HG02678 (cell line): Measurements from ENCODE around the gene ATP9B.
"Not testable (repeated sequence)": the region's sequence is repeated elsewhere in the genome, so short reads cannot be mapped to it uniquely, and the experiment has no call there.

ENCODE experiments used
- ATAC-seq: cut with Tn5 transposase; IDR thresholded peaks from one replicate; pipeline ENCODE4 v1.9.1; 2021; ENCODE audit warnings: mild to moderate bottlenecking, moderate library complexity; ENCODE audit not compliant: unreplicated experiment

ATP9B gene

DNA sequence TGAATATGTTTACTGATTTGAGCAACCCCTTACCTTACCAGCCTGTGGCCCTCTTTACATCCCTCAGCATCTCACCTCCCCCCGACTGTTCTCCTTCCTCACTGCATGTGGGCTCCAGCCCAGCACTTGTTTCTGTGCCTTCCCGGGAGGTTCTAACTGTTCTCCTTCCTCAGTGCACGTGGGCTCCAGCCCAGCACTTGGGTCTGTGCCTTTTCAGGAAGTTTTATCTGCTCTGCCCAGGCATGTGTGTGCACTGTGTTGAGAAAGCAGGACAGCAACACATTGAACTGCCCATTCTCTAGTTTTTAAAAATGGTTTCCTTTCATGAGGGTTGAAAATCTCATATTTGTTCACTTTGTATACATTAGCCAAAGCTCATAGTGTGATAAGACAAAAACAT is 158.4 kb downstream of the ATP9B start:
- no peak for ATAC-seq

DNA sequence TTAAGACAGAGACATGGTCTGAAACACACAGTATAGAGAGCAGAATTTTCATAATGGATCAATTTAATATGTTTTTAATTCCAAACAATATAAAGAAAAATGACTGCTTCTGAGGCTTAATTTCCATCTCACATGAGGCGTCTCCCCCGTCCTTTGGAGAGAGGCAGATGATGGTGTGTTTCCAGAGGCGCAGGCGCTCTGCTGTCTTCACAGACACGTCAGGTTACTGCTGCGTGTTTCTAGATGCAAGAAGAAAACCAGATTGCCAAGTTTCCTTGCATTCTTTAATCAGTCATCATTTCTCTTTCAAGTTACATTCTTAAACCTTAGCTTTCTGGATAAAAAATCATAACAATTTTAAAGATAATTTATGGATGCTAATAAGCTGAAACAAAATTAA is 160.2 kb downstream of the ATP9B start:
- ATAC-seq: no peak

DNA sequence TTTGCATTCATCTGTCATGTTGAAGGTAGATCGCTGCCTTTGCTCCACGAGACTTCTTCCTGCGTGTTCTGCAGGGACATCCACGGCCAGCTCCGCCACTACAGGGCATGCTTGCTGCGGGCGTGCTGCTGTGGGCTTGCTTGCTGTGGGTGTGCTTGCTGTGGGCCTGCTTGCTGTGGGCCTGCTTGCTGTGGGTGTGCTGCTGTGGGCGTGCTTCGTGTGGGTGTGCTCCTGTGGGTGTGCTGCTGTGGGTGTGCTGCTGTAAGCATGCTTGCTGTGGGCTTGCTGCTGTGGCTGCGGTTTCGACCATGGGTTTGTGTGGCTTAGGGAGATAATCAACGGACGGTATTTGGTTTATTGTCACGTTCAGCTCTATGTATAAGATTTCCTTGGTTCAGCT is 165.2 kb downstream of the ATP9B start:
- no peak for ATAC-seq

DNA sequence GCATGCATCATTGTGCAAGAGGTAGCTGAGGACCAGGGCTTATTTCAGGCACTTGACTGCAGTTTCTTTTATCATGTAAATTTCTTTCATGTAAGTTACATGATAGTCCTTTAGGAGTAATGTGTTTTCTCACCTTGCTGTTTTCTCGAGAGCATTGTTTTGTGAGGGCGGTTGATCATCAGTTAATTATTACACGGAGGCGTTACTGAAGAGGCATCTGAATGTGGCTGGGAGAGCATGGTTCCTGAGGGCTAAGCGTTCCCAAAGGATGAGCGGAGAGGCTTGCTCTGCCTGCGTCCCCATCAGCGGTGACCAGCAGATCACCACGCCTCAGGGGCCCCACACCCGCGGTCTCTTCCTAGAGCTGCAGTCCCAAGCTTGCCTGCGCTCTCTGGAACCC is 170.4 kb downstream of the ATP9B start:
- no peak for ATAC-seq

DNA sequence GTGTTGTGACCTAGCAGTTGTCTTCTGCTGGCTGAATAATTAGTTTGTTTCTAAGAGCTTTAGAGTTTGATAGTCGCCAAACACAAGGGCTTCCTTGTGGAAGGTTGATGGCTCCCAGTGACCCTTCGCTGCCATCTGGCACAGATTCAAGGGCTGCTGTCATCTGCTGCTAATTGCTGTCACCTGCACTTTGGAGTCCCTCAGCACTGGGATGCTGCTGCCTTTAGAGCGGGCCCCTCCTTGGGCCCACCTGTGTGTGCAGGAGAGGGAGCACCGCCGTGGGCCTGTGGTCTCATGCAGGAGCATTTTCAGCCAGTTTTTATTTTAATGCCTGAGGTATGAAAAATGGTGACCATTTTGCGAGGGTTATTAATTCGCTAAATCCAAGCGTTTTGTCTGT is 172.6 kb downstream of the ATP9B start:
- ATAC-seq: no peak

DNA sequence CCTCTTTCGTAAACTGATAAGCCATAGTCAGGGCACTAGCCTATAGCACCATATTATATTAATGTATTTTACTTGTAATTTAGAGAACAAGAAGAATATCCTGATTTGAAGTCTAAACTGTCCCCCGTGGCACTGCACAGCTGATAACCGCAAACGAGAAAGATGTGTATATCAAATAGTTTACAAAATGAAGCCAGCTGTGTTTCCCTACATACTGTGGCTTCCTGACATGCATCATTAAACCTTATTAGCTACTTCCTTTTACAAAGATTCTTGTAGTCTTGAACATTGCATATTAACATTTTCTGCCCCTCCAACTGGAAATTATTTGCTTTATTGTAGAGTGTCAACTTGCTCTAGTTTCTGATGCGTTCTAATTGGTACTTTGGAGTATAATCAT is 173.1 kb downstream of the ATP9B start:
- ATAC-seq: no peak

DNA sequence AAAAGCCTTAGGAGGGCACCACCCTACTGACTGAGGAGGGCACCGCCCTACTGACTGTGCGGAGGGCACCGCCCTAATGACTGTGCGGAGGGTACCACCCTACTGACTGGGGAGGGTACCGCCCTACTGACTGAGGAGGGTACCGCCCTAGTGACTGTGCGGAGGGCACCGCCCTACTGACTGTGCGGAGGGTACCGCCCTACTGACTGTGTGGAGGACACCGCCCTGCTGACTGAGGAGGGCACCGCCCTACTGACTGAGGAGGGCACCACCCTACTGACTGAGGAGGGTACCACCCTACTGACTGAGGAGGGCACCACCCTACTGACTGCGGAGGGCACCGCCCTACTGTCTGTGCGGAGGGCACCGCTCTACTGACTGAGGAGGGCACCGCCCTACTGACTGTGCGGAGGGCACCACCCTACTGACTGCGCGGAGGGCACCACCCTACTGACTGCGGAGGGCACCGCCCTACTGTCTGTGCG is 176.4 kb downstream of the ATP9B start:
- ATAC-seq: no peak

DNA sequence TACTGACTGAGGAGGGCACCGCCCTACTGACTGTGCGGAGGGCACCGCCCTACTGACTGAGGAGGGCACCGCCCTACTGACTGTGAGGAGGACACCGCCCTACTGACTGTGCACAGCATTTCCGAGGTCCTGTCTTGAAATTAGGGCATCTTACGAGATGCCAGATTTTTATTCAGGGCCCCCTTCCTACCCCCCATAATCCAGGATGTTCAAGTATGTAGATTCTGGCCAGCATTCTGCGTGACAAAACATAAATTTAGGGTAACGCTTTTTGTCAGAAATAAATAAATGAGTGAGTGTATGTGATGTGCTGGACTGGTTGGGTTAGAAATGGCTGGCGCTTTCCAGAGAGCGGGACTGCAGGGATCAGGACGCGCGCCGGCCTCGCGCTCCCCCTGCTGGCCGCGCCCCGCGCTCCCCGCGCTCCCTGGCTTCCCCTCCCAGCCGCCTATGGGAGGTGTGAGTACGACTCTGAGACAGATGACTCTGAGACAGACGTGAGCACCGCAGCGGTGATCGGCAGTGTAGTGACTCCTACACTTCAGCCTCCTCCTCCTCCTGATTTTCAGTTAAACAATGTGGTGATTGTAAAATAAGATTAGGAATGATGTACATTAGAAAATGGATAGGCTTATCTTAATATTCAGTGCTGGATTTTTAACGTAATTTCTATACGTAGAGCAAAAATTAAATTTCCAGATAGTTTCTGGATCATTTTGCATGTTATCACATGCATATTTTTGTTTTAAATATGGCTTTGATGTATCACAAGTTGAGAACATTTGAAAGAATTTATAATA is 177.3 kb downstream of the ATP9B start:
- peak; percentile 95 for ATAC-seq

DNA sequence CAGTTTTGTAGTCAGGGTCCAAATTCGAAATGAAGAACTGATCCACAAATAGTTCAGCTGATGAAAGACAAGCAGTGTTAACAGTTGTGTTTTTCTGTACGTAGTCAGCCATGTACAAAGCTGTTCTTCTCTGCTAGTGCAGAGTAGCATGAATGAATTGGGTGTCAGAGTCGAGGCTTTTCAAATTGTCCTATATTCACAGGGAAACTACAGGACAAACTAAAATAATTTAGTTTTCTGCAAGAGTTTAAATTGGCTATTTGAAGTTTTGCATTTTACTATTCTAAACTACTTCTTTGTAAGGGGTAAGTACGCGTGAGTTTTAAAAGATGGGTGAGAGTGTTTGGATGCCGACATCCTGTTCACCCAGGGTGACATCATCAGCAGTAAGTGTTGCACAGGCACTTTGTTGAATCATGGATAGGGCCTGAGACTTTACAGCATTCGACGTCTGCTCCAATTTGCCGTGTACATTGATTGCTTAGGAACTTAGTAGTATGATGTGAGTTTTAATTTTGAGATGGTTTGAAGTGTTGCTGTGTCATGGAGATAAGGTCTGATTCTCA is 179.4 kb downstream of the ATP9B start:
- no peak for ATAC-seq

DNA sequence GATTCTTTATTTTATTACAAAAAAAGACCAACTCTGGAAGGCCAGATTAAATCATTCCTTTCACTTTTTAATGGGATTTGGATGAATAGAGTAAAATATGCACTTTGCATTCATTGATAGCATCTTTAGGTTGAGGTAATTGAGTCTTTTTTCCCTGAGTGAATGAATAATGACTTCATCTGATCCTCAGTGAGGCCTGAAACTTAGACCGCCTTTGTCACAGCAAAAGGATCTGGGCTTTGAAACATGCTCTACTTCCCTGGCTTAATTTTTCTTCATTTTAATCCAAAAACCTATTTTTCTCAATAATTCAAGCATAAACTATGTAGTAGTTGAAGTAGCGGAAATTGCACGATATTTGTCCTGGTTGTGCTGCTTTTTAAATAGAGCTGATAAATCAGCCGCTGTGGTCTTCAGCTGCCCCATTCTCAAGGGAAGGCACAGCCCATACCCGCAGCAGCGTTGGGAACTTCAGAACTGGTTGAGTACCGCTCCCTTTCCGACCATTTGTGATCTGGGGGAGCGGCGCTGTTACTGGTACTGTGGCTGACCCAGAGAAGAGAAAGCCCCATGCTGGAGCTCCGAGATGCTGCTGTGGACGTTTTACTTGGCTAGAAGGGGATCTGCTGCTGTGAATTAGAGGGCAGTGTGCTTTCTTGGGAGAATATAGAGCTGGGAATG is 181.2 kb downstream of the ATP9B start:
- no peak for ATAC-seq

DNA sequence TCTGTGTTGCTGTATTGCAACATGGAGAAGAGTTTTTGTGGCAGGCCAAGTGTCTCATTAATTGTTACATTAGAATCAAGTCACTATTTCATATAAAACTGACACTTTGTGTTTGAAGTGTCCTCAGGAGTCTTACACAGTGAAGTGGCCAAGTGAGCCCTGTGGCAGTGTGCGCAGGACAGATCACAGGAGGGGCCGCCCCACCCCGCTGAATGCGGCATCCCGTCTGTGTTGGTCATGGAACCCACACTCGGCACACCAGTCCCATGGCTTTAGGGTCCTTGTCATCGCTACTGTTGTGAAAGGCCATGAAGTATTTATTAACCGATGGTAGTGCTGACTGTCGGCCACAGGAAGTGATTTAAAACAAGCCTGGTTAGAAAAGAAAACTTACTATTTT is 181.8 kb downstream of the ATP9B start:
- ATAC-seq: no peak

DNA sequence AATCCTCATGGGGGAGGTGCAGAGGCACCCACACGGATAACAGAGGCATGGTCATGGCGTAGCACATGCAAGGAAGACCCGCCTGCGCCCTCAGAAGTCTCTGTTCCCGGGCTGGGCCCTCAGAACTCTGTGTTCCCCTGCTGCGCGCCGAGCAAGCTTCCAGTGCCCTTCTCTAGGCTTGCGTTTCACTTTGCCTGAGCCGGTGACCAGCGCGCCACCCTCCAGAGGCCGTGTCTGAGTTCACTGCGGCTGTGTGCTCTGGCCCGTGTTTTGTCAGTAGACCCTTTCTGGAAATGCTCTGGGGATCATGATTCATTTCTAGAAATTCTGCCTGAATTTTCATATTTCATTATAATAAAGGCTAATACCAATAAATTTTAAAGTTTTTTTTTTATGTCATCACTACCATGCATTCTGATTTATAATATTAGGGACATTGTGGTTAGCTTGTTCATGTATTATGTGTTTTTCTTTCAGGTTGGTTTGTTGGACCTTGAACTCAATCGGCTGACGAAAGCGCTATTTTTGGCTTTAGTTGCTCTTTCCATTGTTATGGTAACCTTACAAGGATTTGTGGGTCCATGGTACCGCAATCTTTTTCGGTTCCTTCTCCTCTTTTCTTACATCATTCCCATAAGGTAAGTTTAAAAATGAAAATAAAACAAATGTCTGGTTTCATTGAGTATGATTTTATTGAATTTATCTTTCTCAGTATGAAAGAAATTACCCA is 183.9 kb downstream of the ATP9B start:
- no peak for ATAC-seq

DNA sequence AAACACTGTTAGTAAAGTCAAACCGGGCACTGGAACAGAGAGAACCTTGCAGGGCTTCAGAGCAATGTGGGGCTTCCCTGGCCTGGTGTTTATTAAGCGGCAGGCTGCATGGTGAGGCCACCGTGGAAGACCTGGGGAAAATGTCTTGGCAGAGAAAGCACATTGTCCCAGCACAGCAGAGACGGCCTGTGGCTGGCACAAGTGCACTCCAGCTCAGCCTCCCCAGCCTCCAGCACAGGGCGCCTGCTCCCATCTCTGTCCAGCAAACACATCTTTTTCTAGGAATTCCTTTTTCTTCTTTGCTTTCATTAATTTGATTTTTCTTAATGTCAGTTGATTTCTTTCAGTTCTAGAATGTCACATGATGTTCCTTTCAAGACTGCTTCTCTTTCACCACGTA is 188.3 kb downstream of the ATP9B start:
- no peak for ATAC-seq

DNA sequence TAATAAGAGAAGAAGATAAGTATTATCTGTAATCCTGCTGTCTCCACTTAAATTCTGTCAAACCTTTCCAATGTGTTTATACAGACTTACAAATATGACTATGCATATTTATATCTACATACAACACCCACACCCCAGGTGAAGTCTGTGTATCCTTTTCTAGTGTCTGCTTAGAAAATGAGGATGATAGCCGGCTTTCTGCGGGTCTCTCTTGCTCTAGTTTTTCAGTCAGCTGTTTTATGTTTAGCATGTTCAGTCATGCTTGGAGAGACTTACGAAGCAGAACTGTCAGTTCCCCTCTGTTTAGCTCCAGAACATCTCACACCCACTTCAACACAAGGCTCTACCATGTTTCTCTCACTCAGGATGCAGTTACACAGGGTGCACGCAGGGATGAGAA is 189.3 kb downstream of the ATP9B start:
- peak; percentile 58 for ATAC-seq

DNA sequence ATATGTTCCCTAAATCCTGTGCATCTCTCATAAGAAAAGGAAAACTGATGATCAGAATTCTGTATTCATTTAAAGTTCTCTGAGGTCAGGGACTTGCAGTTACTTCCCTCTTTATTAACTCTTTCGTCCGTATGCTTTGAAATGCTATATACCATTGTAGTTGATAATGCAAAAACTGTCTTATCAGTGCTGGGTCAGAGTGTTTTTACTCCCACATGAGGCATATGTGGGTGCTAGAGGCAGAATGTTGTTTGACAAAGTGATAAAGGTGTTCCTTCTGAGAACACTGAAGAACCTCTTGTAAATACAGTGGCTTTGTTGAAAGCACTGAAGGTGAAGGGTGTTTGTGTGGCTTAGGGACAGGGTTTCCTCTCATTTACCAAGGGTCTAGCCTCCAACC is 190.0 kb downstream of the ATP9B start:
- ATAC-seq: no peak

DNA sequence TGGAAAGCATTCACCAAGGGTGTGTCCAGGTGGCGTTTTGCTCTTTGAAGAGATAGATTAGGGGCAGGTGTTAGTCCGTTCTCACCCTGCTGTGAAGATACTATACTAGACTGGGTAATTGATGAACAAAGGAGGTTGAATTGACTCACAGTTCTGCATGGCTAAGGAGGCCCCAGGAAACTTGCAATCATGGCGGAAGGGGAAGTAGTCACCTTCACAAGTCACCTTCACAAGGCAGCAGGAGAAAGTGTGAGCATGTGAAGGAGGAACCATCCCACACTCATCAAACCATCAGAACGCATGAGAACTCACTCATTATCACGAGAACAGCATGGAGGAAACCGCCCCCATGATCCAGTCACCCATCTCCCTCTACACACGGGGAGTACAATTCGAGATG is 190.8 kb downstream of the ATP9B start:
- ATAC-seq: no peak

DNA sequence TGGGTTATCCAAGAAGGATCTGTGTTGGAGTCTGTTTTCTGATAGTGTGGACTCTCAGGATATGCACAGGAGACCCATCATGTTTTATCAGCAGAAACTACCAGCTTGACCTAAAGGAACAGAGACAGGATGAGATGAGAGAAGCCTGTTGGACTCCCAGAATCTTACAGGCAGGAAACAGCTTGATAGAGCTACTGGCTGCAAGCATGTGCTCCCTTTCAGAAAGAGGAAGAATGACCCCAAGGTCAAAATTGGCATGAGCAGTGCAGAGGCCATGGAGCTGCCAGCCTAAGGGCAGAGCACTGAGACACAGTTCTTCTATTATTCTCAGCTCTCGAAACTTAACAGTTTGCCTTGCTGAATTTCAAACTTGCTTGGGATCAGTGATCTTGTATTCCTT is 191.3 kb downstream of the ATP9B start:
- no peak for ATAC-seq

DNA sequence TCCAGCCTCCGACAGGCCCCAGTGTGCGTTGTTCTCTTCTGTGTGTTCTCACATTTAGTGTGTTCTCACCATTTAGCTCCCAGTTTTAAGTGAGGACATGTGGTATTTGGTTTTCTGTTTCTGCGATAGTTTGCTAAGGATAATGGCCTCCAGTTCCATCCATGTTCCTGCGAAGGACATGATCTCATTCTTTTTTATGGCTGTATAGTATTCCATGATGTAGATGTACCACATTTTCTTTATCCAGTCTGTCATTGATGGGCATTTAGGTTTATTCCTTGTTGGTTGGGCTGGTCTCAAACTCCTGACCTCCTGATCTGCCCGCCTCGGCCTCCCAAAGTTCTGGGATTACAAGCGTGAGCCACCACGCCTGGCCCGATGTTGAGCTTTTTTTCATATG is 195.9 kb downstream of the ATP9B start:
- ATAC-seq: not testable (repeated sequence)

DNA sequence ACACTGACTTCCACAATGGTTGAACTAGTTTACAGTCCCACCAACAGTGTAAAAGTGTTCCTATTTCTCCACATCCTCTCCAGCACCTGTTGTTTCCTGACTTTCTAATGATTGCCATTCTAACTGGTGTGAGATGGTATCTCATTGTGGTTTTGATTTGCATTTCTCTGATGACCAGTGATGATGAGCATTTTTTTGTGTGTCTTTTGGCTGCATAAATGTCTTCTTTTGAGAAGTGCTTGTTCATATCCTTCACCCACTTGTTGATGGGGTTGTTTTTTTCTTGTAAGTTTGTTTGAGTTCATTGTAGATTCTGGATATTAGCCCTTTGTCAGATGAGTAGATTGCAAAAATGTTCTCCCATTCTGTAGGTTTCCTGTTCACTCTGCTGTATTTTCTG is 202.6 kb downstream of the ATP9B start:
- ATAC-seq: not testable (repeated sequence)

DNA sequence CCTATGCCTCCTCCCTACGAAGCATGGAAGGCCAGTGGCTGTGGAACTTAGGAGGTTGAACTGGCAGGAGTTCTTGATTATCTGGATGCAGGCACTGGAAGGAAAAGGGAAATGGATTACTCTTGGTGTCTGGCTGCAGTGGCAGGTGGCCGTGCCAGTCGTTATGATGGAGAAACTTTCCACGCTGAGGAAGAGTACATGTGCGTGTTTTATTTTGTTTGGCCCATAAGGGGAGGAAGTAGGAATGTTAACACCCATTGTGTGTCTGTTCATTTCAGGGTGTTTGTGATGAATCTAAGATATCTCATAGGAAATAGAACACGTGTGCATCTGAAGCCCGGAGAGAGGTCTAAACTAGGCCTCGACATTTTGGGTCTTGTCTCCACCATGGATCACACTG is 203.7 kb downstream of the ATP9B start:
- no peak for ATAC-seq

DNA sequence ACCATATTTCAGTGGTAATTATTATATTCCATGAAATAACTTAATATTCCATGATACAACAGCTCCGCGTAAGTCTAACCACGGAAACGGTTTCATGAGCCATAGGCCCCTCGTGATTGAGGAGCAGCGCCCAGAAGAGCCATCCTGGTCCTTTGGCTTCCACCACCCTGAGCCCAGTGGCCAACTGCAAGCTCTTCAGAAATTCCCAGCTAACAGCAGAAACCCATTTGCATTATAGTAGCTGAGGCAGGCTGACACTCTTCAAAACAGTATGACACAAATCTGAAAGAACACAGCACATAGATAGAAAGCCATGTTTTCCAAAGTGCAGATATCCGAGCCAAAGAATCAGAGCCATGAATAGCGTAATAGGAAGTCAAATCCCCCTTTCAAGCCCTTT is 205.6 kb downstream of the ATP9B start:
- ATAC-seq: no peak
